SH-SY5Y (cell line): ENCODE data around the gene TRMT10A.

Experiments used
- GATA2 ChIP-seq: IDR thresholded peaks from 2 replicates; pipeline ENCODE4 v1.6.1; 2011; ENCODE audit warnings: mild to moderate bottlenecking, low read depth, low read length
- GATA3 ChIP-seq: IDR thresholded peaks from 2 replicates; pipeline ENCODE4 v1.6.1; 2011; ENCODE audit warnings: low read depth, mild to moderate bottlenecking, low read length, moderate library complexity

Gene TRMT10A

DNA sequence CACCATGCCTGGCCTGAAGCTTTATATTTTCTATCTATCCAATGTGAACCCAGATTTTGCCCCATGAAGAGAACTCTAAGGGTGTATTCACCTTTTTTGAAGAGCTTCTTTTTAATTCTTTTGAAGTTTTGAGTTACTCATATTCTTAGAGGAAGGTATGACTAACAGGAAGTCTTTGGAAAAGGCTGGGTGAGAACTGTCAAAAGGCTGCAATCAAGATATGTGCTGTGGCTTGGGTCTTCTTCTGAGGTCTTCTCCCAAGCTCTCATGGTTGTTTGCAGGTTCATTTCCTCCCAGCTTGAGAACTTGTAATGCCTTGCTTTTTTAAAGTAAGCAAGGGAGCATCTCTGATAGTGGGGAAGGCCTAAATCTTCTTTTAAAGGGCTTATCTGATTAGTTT, 56.1 kb downstream of the TRMT10A start:
- TF ChIP-seq GATA3 = no peak
- TF ChIP-seq GATA2 = no peak

DNA sequence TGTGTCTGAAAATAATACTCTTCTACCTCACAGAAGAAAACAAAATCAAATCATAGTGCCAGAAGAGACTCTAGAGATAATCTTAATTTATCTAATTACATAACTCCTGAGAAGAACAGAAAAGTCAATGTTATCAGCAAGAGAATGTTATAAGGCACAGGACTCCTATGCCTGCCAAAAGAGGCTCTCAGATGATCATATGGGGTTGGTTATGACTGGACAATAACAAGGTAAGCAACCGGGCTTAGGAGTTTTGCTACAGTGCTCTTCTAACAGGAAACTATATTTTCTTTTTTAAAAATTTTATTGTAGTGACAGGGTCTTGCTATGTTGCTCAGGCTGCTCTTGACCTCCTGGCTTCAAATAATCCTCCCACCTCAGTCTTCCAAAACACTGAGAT, 56.5 kb downstream of the TRMT10A start:
- no peak for TF ChIP-seq GATA2
- TF ChIP-seq GATA3 = no peak

DNA sequence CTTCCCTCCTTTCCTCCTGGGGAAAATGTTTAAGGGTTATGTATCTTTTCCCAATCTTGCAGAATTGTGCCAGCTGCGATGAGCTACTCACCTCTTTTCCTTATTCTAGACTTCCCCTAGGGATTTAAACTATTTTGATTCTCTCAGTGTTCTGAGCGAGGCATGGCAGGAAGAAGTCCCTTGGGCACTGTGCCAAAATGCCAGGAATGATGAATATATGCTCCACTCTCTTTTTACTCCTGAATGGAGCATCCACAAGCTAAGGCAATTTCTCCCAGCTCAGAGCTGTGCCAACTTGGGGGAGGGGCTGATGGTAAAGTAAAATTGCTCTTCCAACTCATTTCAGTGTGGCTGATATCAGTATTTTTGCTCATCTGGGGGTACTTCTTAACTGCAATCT, 57.1 kb downstream of the TRMT10A start:
- TF ChIP-seq GATA3 = no peak

DNA sequence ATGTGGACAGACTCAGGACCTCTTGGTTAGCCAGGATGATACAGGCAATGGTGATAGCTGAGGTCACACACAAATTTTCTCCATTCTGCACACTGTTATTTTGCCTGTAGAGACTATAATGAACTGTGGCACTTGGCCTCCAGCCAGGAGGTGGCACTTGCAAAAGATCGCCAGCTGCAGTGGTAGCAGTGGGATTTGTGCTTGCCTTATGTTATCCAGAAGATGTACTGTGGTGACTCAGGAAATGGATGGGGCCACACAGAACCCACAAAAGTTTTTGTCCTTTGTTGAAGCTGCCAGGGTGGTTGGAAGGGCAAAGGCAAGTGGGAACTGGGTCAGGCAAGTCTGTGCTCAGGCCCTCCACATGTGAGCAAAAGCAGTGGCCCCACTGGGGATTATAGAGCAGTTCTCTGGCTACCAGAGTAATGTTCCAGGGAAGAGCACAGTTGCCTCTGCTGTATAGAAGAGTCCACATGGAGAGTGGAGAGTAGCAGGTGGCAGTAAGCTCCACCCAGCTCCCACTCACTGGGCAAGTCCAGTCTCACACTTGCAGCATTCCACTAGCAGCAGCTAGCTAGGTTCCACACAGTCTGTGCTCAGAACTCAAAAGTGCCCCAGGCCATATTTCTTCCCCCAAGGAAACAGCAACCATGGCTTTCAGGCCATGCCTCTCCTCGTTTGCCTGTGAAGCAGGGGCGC, 58.9 kb downstream of the TRMT10A start:
- TF ChIP-seq GATA3 (no peak), GATA2 (no peak)
